ENCODE results near the gene CYSRT1. TPM values are rescaled to one million over a fixed set of nuclear protein-coding genes. Genes with fewer than 3 reads are reported as not detected.

CYSRT1 gene
- total RNA-seq, 8 experiments from 2014 or later, result 1.2 to 4.7 (median 1.3) TPM

DNA sequence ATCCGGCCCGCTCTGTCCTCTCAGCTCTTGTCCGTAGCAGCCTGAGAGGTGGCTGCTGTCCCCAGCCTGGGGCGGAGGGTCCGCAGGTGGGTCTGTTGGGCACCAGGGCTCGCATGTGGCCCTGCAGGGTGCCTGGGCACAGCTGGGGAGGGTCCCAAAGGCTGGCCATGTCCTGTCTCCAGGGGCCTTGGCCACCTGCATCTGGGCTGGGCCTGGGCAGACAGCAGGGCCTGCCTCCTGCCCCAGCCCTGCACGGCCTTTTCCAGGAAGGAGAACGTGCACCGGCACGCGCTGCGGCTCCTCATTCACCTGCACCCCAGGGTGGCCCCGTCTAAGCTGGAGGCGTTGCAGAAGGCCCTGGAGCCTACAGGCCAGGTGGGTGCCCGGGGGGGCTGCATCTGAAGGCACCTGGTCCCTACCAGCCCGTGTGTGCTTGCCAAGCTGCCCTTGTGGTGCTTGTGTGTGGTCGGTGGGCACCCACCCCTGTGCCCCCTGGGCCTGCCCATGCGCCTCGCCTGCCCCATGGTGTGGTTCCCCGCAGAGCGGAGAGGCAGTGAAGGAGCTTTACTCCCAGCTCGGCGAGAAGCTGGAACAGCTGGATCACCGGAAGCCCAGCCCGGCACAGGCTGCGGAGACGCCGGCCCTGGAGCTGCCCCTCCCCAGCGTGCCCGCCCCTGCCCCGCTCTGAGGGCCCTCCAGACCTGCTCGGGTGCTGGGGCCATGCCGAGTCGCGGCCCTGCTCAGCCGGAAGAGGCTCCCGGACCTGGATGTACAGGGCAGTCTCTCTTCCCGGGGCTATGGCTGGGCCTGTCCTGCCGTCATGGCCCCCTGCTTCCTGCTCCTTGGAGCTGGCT lies 47.5 kb downstream of the CYSRT1 start:
- no peak overlapping the region for H3K27ac ChIP-seq
- peaks cover 12 to 15% of the 10 kb centered on the region in 2 donors for H3K4me1 ChIP-seq (replicated peaks in 1 of 2)
- in situ Hi-C loops (cut with MboI; ENCODE audit: low pct_unique_long_range_greater_than_20kb in 2 of 9, low sequenced_read_pairs in 9 of 9, unreplicated experiment in 9 of 9), result no loop called here
- WGBS, 10 experiments, result 100% methylated on average over 1 of the region's 39 CpGs; no CpG with 5 or more reads in 8 of the 10 experiments
- no peak for ATAC-seq (replicated peaks in 6 of 8)
- no peak overlapping the region for H3K4me3 ChIP-seq

DNA sequence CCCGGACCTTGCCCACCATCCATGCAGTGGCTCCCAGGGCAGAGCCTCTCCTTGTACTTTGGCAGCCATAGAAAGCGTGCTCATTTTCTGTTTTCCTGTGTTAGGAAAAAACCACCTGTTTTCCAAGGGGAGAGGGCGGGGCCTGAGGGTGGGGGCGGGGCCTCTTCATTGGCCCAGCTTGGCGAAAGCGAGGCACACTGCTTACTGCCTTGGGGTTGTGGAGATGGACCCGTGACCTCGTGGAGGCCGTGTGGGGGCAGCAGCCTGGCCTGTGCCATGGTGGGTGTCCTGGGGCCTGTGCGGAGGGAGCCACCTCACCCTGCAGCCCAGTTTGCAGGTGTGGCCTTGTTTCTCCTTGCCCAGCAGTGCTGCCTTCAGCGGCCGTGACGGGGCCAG lies 48.1 kb downstream of the CYSRT1 start:
- in situ Hi-C loops (cut with MboI; ENCODE audit: low pct_unique_long_range_greater_than_20kb in 2 of 9, low sequenced_read_pairs in 9 of 9, unreplicated experiment in 9 of 9), result no loop called here
- no peak overlapping the region for H3K27ac ChIP-seq
- 94 to 100% methylated on average over 1 to 3 of the region's 13 CpGs; no CpG with 5 or more reads in 8 of the 10 experiments for WGBS, 10 experiments
- no peak overlapping the region for H3K4me3 ChIP-seq
- ATAC-seq (replicated peaks in 6 of 8), result no peak
- peaks cover 12 to 17% of the 10 kb centered on the region in 2 donors for H3K4me1 ChIP-seq (replicated peaks in 1 of 2)

DNA sequence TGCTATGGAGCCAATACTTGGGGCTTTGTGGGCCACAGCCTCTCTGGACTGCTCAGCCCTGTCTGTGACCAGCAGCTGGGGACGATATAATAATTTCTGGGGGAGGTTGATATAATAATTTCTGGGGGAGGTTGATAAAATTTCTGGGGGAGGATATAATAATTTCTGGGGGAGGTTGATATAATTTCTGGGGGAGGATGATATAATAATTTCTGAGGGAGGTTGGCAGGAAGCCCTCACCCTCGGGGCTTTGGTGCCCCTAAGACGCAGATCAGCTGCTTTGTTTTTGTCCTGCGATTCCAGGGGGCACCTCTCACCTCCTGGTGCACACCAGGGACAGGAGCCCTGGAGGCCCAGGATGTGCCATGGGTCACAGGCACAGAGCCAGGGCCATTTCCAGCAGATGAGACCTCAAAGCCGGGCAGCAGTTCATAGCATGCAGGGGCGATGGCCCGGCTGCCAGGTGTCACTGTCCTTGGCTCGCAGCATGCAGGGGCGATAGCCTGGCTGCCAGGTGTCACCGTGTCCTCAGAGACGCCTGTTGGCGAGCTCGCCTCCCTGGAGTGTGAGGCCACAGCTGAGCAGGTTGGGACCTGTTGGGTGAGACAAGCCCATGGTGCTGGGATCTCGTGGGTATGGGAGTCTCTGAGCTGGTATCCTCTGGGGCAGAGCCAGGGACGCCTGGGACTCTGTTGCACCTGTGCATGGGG lies 48.8 kb downstream of the CYSRT1 start:
- no peak overlapping the region for H3K4me3 ChIP-seq
- in situ Hi-C loops (cut with MboI; ENCODE audit: low pct_unique_long_range_greater_than_20kb in 2 of 9, low sequenced_read_pairs in 9 of 9, unreplicated experiment in 9 of 9), result no loop called here
- 80 to 100% (median 90%) methylated on average over 1 to 6 of the region's 15 CpGs; no CpG with 5 or more reads in 6 of the 10 experiments for WGBS, 10 experiments
- peaks cover 12 to 17% of the 10 kb centered on the region in 2 donors for H3K4me1 ChIP-seq (replicated peaks in 1 of 2)
- ATAC-seq (replicated peaks in 6 of 8), result no peak
- no peak overlapping the region for H3K27ac ChIP-seq

DNA sequence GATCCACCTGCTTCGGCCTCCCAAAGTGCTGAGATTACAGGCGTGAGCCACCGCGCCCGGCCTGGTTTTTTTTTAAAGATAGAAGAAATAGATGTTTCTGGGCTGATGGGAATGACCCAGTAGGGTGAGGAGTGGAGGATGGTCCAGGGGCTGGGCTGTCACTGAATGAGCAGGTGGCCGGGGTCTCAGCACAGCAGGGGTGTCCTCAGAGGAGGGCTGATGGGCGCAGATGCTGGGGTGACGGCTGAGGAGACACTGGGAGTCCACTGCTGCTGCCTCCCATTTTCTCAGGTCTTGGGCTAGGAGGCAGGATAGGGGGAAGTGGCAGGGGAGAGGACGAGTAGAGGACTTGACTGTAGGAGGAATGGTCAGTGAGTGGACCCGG lies 50.2 kb downstream of the CYSRT1 start:
- WGBS, 10 experiments, result 70 to 100% (median 95%) methylated on average over 1 to 6 of the region's 10 CpGs; no CpG with 5 or more reads in 5 of the 10 experiments
- no peak for ATAC-seq (replicated peaks in 6 of 8)
- no peak overlapping the region for H3K27ac ChIP-seq
- H3K4me1 ChIP-seq (replicated peaks in 1 of 2), result peaks cover 12 to 17% of the 10 kb centered on the region in 2 donors
- in situ Hi-C loops (cut with MboI; ENCODE audit: low pct_unique_long_range_greater_than_20kb in 2 of 9, low sequenced_read_pairs in 9 of 9, unreplicated experiment in 9 of 9), result loop anchor here in 2 of 9 experiments (25.0 kb wide), 2 partner anchors 137 to 162 kb away; partner anchors contain the start of genes ENTPD8 (in 1 of the 2), EXD3 (in 1 of the 2) and NOXA1 (in 1 of the 2)
- no peak overlapping the region for H3K4me3 ChIP-seq

Other genes with a start within 250 kb of the CYSRT1 start
- gene PTGDS, start 247.7 kb upstream of the CYSRT1 start, total RNA-seq, result 100 to 1,000 TPM in 2 of 8 experiments, 10 to 100 TPM in 2, 1 to 10 TPM in 4; 1.2 to 273 (median 12.3) TPM
- gene LCNL1, start 242.2 kb upstream of the CYSRT1 start, total RNA-seq, result 1 to 10 TPM in 1 of 8 experiments, under 1 TPM in 7; 0.11 to 1.3 (median 0.73) TPM
- 10 to 100 TPM; 23.4 to 38.4 (median 27.5) TPM for gene PAXX, start 232.8 kb upstream of the CYSRT1 start, total RNA-seq
- 1 to 10 TPM in 1 of 8 experiments, under 1 TPM in 3, not detected in 4; 0.29 to 8.3 (median 0.47) TPM for gene CLIC3, start 228.6 kb upstream of the CYSRT1 start, total RNA-seq
- gene ABCA2, start 196.9 kb upstream of the CYSRT1 start, total RNA-seq, result 10 to 100 TPM in 7 of 8 experiments, 1 to 10 TPM in 1; 8.1 to 27.9 (median 18.0) TPM
- 1 to 10 TPM in 1 of 8 experiments, under 1 TPM in 6, not detected in 1; 0.08 to 1.0 (median 0.25) TPM for gene FUT7, start 193.1 kb upstream of the CYSRT1 start, total RNA-seq
- gene NPDC1, start 179.0 kb upstream of the CYSRT1 start, total RNA-seq, result 10 to 100 TPM; 19.0 to 61.7 (median 30.5) TPM
- 1 to 10 TPM in 1 of 8 experiments, under 1 TPM in 7; 0.13 to 1.3 (median 0.34) TPM for gene ENTPD2, start 171.1 kb upstream of the CYSRT1 start, total RNA-seq
- 10 to 100 TPM in 2 of 8 experiments, 1 to 10 TPM in 4, under 1 TPM in 2; 0.31 to 12.5 (median 6.4) TPM for gene SAPCD2, start 154.6 kb upstream of the CYSRT1 start, total RNA-seq
- gene UAP1L1, start 147.7 kb upstream of the CYSRT1 start, total RNA-seq, result 1 to 10 TPM in 6 of 8 experiments, under 1 TPM in 2; 0.63 to 8.9 (median 4.5) TPM
- 10 to 100 TPM; 28.6 to 89.3 (median 50.3) TPM for gene MAN1B1, start 138.2 kb upstream of the CYSRT1 start, total RNA-seq
- gene DPP7, start 110.4 kb upstream of the CYSRT1 start, total RNA-seq, result 100 to 1,000 TPM in 3 of 8 experiments, 10 to 100 TPM in 5; 14.2 to 233 (median 56.1) TPM
- gene GRIN1, start 86.0 kb upstream of the CYSRT1 start, total RNA-seq, result 1 to 10 TPM in 4 of 8 experiments, under 1 TPM in 4; 0.20 to 6.0 (median 1.2) TPM
- gene LRRC26, start 55.1 kb upstream of the CYSRT1 start, total RNA-seq, result under 1 TPM in 3 of 8 experiments, not detected in 5; 0.17 to 1.00 (median 0.43) TPM
- not detected for gene TMEM210, start 53.1 kb upstream of the CYSRT1 start, total RNA-seq
- 10 to 100 TPM; 11.9 to 43.3 (median 20.0) TPM for gene ANAPC2, start 36.6 kb upstream of the CYSRT1 start, total RNA-seq
- 10 to 100 TPM; 28.2 to 50.7 (median 44.5) TPM for gene SSNA1, start 36.5 kb upstream of the CYSRT1 start, total RNA-seq
- gene TPRN, start 24.4 kb upstream of the CYSRT1 start, total RNA-seq, result 10 to 100 TPM in 4 of 8 experiments, 1 to 10 TPM in 4; 5.9 to 79.6 (median 10.6) TPM
- gene TMEM203, start 19.5 kb upstream of the CYSRT1 start, total RNA-seq, result 10 to 100 TPM; 20.0 to 31.7 (median 26.4) TPM
- gene NDOR1, start 19.5 kb upstream of the CYSRT1 start, total RNA-seq, result 10 to 100 TPM in 2 of 8 experiments, 1 to 10 TPM in 6; 5.1 to 25.3 (median 8.6) TPM
- gene RNF208, start 2.9 kb upstream of the CYSRT1 start, total RNA-seq, result 1 to 10 TPM in 7 of 8 experiments, under 1 TPM in 1; 0.41 to 7.0 (median 3.0) TPM
- 1 to 10 TPM in 1 of 8 experiments, under 1 TPM in 7; 0.23 to 1.1 (median 0.46) TPM for gene RNF224, start 2.3 kb downstream of the CYSRT1 start, total RNA-seq
- under 1 TPM in 6 of 8 experiments, not detected in 2; 0.11 to 0.49 (median 0.20) TPM for gene SLC34A3, start 5.7 kb downstream of the CYSRT1 start, total RNA-seq
- 100 to 1,000 TPM in 5 of 8 experiments, 10 to 100 TPM in 3; 57.6 to 372 (median 151) TPM for gene TUBB4B, start 16.1 kb downstream of the CYSRT1 start, total RNA-seq
- gene STPG3, start 26.1 kb downstream of the CYSRT1 start, total RNA-seq, result 1 to 10 TPM in 3 of 8 experiments, under 1 TPM in 2, not detected in 3; 0.42 to 1.4 (median 1.3) TPM
- 10 to 100 TPM; 22.8 to 38.4 (median 34.5) TPM for gene NELFB, start 30.2 kb downstream of the CYSRT1 start, total RNA-seq
- 10 to 100 TPM in 2 of 8 experiments, 1 to 10 TPM in 1, under 1 TPM in 5; 0.11 to 14.2 (median 0.71) TPM for gene TOR4A, start 52.6 kb downstream of the CYSRT1 start, total RNA-seq
- 10 to 100 TPM in 1 of 8 experiments, 1 to 10 TPM in 5, under 1 TPM in 1, not detected in 1; 1.00 to 20.5 (median 3.4) TPM for gene NRARP, start 77.1 kb downstream of the CYSRT1 start, total RNA-seq
- gene EXD3, start 198.0 kb downstream of the CYSRT1 start, total RNA-seq, result 10 to 100 TPM in 3 of 8 experiments, 1 to 10 TPM in 5; 3.2 to 14.8 (median 9.6) TPM
- 1 to 10 TPM in 2 of 8 experiments, under 1 TPM in 6; 0.13 to 2.1 (median 0.32) TPM for gene NOXA1, start 198.2 kb downstream of the CYSRT1 start, total RNA-seq
- gene ENTPD8, start 216.2 kb downstream of the CYSRT1 start, total RNA-seq, result under 1 TPM in 6 of 8 experiments, not detected in 2; 0.08 to 0.52 (median 0.21) TPM
- gene NSMF, start 234.2 kb downstream of the CYSRT1 start, total RNA-seq, result 100 to 1,000 TPM in 1 of 8 experiments, 10 to 100 TPM in 7; 18.0 to 116 (median 26.2) TPM

Data from motor neuron (in vitro differentiated cells).